GM15510 (cell line): ENCODE results near the gene CAPRIN1.

ENCODE experiments used
- POLR2A ChIP-seq: IDR thresholded peaks from 3 replicates; pipeline ENCODE4 v1.6.1; 2011; ENCODE audit warnings: borderline replicate concordance; ENCODE audit not compliant: insufficient read length; ENCODE audit errors: extremely low read depth

The CAPRIN1 gene

GRCh38 chr11:34146866-34147265 lies 95.3 kb downstream of the CAPRIN1 start:
- no peak for TF ChIP-seq POLR2A

- no peak for TF ChIP-seq POLR2A
Observed at GRCh38 chr11:34147581-34147980, 96.0 kb downstream of the CAPRIN1 start.

GRCh38 chr11:34148504-34149165 lies 97.1 kb downstream of the CAPRIN1 start:
- no peak for TF ChIP-seq POLR2A

GRCh38 chr11:34149274-34149673 lies 97.7 kb downstream of the CAPRIN1 start:
- no peak for TF ChIP-seq POLR2A

- TF ChIP-seq POLR2A = no peak
Observed at GRCh38 chr11:34149786-34150185, 98.3 kb downstream of the CAPRIN1 start.

GRCh38 chr11:34150494-34151151 lies 99.1 kb downstream of the CAPRIN1 start:
- no peak for TF ChIP-seq POLR2A
